Heart left ventricle (tissue), 16 donors: ENCODE data around the gene MYH13. TPM values are rescaled to one million over a fixed set of nuclear protein-coding genes. Genes with fewer than 3 reads are reported as not detected.

Experiments
- ATAC-seq, 4 donors: fragments of 200-7000 bp; cut with Tn5 transposase; one replicate each; pipeline ENCODE4 v1.9.1; 2020 to 2022; ENCODE audit warnings: moderate library complexity in 4 of 4, mild to moderate bottlenecking in 3 of 4, moderate number of reproducible peaks in 1 of 4
- DNase-seq, 5 donors: peaks; one replicate each; pipeline ENCODE4 v3.0.0-alpha.2; 2020
- H3K27ac ChIP-seq, 12 donors: fragments of 200-600 bp; sonication (generic) in 4 of 12; one replicate each; pipeline versions ENCODE4 v1.5.0 to v1.8.0; 2016 to 2022; ENCODE audit warnings: mild to moderate bottlenecking in 2 of 12
- H3K27me3 ChIP-seq, 9 donors: fragments of 200-600 bp; sonication (generic) in 2 of 9; one replicate each; pipeline versions ENCODE4 v1.5.1 to v1.8.0; 2016 to 2022; ENCODE audit warnings: mild to moderate bottlenecking in 3 of 9
- H3K36me3 ChIP-seq, 9 donors: fragments of 200-600 bp; sonication (generic) in 2 of 9; one replicate each; pipeline versions ENCODE4 v1.5.0 to v1.8.0; 2018 to 2022; ENCODE audit warnings: mild to moderate bottlenecking in 2 of 9
- H3K4me1 ChIP-seq, 12 donors: fragments of 200-600 bp; sonication (generic) in 4 of 12; one replicate each; pipeline versions ENCODE4 v1.5.0 to v1.8.0; 2016 to 2022; ENCODE audit warnings: mild to moderate bottlenecking in 3 of 12
- H3K4me3 ChIP-seq, 12 donors: fragments of 200-600 bp; sonication (generic) in 4 of 12; one replicate each; pipeline versions ENCODE4 v1.5.0 to v1.8.0; 2017 to 2022; ENCODE audit warnings: mild to moderate bottlenecking in 9 of 12, moderate library complexity in 4 of 12
- H3K9me3 ChIP-seq, 12 donors: fragments of 200-600 bp; sonication (generic) in 4 of 12; one replicate each; pipeline versions ENCODE4 v1.5.0 to v1.8.0; 2016 to 2022; ENCODE audit warnings: mild to moderate bottlenecking in 1 of 12
- POLR2A ChIP-seq, 2 donors: fragments of 450-650 bp; IDR thresholded peaks; one replicate each; pipeline ENCODE4 v1.6.1; 2017; ENCODE audit warnings: antibody characterized with exemption in 2 of 2, mild to moderate bottlenecking in 2 of 2, moderate library complexity in 2 of 2
- WGBS, 4 donors: extraction: QIAGEN DNeasy Blood & Tissue Kit in 2 of 4; methylation state at CpG; one replicate each; pipeline versions ENCODE4 v1.1.5 to v1.1.7; 2013 to 2018; 5-methylcytosine and 5-hydroxymethylcytosine counted together
- intact Hi-C, 10 donors: fragments of 100-400 bp; cut with DNase I; formaldehyde crosslinking; loops; one replicate each; pipeline versions ENCODE4 v1.11.1 to v1.14.2; 2022
- polyA plus RNA-seq, 2 donors: library from polyadenylated mRNA; stranded (reverse); fragments of 200-250 nt; gene quantifications; one replicate each; pipeline ENCODE4 v1.2.3, GENCODE V29; 2013
- total RNA-seq, 9 donors: library from RNA; depleted of rRNA in 2 of 9; stranded (reverse); fragments of >200 nt in 2 of 9; fragmentation: NEBNext Ultra II Directional in 3 of 9; extraction: Animal tissue kit (Norgen Biotek cat#: 25700) in 3 of 9; gene quantifications; one replicate each; pipeline versions ENCODE4 v1.1.0 to v1.2.4, GENCODE V29; 2016 to 2023
- TF ChIP-seq, protein P1 (sequence below), 12 donors: fragments of 200-600 bp; sonication (generic) in 4 of 12; IDR thresholded peaks; one replicate each; pipeline versions ENCODE4 v1.5.0 to v1.8.0; 2018 to 2022; ENCODE audit warnings: antibody characterized with exemption in 12 of 12, mild to moderate bottlenecking in 5 of 12
- donor health status: ischemic (EF 13 %, LVEDD 7.1; RV severe dilation, severe dysfunction).
- donor health status: healthy with polysubstance abuse.
- donor health status: DM: no; HTN: yes; CAD: no.
- donor health status: DM: no; HTN: no; CAD: no.
- donor health status: ischemic (EF 25% LVEDD 6.9; RV normal size, moderate dysfunction).
- donor health status: ischemic (EF 25% LVEDD 5.7; RV mildly dilated, moderate dysfunction).
- donor health status: healthy.
- donor health status: DM: yes; HTN: yes; CAD: no.
- donor health status: ischemic (EF 35%, LVEDD 5.7; RV mildly dilated, moderate dysfunction).
- donor health status: nonischemic (EF 11% LVEDD 7.7; RV severe dilation, severe dysfunction).
- donor health status: DM: yes; HTN: yes; CAD: no.
- donor health status: PGD.
- donor health status: ischemic (EF 29% LVEDD 5.4; RV normal size, mild dysfunction).
- donor health status: nonischemic (EF 23%, LVEDD 6.1; RV moderate dilation, normal function).

The MYH13 gene
- total and polyA plus RNA-seq, 11 donors: 0.01 TPM; not detected in 10

- no peak for DNase-seq
- H3K4me3 ChIP-seq: no peak overlapping the region
- no peaks in the 10 kb centered on the region for H3K36me3 ChIP-seq
- H3K27ac ChIP-seq: no peak overlapping the region
- intact Hi-C loops: no loop called here
- ATAC-seq: no peak
- H3K27me3 ChIP-seq: no peaks in the 10 kb centered on the region
- TF ChIP-seq POLR2A (IDR thresholded peaks at IDR 0.05): no peak
- TF ChIP-seq, protein P1, sequence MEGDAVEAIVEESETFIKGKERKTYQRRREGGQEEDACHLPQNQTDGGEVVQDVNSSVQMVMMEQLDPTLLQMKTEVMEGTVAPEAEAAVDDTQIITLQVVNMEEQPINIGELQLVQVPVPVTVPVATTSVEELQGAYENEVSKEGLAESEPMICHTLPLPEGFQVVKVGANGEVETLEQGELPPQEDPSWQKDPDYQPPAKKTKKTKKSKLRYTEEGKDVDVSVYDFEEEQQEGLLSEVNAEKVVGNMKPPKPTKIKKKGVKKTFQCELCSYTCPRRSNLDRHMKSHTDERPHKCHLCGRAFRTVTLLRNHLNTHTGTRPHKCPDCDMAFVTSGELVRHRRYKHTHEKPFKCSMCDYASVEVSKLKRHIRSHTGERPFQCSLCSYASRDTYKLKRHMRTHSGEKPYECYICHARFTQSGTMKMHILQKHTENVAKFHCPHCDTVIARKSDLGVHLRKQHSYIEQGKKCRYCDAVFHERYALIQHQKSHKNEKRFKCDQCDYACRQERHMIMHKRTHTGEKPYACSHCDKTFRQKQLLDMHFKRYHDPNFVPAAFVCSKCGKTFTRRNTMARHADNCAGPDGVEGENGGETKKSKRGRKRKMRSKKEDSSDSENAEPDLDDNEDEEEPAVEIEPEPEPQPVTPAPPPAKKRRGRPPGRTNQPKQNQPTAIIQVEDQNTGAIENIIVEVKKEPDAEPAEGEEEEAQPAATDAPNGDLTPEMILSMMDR (IDR thresholded peaks at IDR 0.05): no peak
- H3K4me1 ChIP-seq: no peaks in the 10 kb centered on the region
- no peaks in the 10 kb centered on the region for H3K9me3 ChIP-seq
Measured at GRCh38 chr17:10352893-10353292, 19.9 kb downstream of the MYH13 start.

DNA sequence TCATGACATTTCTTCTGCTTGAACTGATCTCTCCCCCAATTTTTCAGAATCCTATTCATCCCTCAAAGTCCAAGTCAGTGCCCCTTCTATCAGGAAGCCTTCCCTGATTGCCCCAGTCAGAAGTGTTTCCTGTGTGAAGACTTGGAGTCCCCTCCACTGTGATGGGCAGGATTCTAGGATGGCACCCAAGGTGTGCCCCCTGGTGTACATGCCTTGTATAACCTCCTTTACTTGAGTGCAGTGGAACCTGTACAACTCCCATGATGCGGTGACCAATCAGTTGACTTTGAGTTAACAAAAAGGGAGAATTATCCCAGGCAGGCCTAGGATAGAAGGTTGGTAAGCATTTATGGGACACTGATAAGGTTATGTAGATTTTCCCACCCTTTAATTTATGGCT, 23.4 kb downstream of the MYH13 start:
- 92 to 98% (median 94%) methylated on average over 1 of the region's 1 CpG for WGBS, 4 donors
- Histone ChIP-seq H3K27me3 (no peaks in the 10 kb centered on the region), H3K27ac (no peak overlapping the region), H3K36me3 (no peaks in the 10 kb centered on the region), H3K4me1 (no peaks in the 10 kb centered on the region), H3K4me3 (no peak overlapping the region), H3K9me3 (no peaks in the 10 kb centered on the region)
- no peak for TF ChIP-seq POLR2A (IDR thresholded peaks at IDR 0.05)
- TF ChIP-seq, protein P1 (IDR thresholded peaks at IDR 0.05): peak in 2 of 12 donors; percentile 4 to 13
- DNase-seq: no peak
- intact Hi-C loops: no loop called here
- ATAC-seq: no peak

DNA sequence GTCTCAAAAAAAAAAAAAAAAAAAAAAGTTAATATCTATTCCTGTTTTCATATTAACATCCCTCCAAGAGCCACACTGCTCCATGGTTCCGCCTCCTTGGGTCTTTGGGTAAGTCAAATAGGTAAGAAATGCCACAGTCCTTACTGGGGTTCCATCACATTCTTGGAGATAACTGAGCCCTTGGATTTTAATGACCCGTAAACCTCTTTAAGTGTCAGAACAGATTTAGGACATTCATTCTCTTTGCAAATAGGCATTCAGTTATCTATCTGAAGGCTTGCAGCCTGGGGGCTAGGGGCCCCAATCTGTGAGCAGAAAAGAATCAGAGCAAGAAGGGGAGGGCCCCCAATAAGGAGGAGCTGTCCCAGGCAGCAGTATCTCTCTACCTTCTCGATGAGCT, 28.0 kb downstream of the MYH13 start:
- no peaks in the 10 kb centered on the region for H3K27me3 ChIP-seq
- no peak overlapping the region for H3K4me3 ChIP-seq
- ATAC-seq: no peak
- H3K4me1 ChIP-seq: no peaks in the 10 kb centered on the region
- H3K36me3 ChIP-seq: no peaks in the 10 kb centered on the region
- intact Hi-C loops: no loop called here
- H3K27ac ChIP-seq: no peak overlapping the region
- 78 to 92% (median 82%) methylated on average over 3 of the region's 3 CpGs for WGBS, 4 donors
- H3K9me3 ChIP-seq: no peaks in the 10 kb centered on the region
- TF ChIP-seq POLR2A (IDR thresholded peaks at IDR 0.05): no peak
- TF ChIP-seq, protein P1 (IDR thresholded peaks at IDR 0.05): no peak
- DNase-seq: no peak

- Histone ChIP-seq H3K9me3 (no peaks in the 10 kb centered on the region), H3K4me3 (no peak overlapping the region), H3K36me3 (no peaks in the 10 kb centered on the region), H3K4me1 (no peaks in the 10 kb centered on the region), H3K27me3 (no peaks in the 10 kb centered on the region), H3K27ac (no peak overlapping the region)
- ATAC-seq (no peak), DNase-seq (no peak)
- TF ChIP-seq POLR2A (IDR thresholded peaks at IDR 0.05): no peak
- TF ChIP-seq, protein P1 (IDR thresholded peaks at IDR 0.05): no peak
- WGBS, 4 donors: 76 to 83% (median 80%) methylated on average over 8 of the region's 8 CpGs
- intact Hi-C loops: no loop called here
Measured at GRCh38 chr17:10339051-10339450, 33.8 kb downstream of the MYH13 start.
